Panc1 (cell line): Measurements from ENCODE around the gene PLA1A. TPM values are rescaled to one million over a fixed set of nuclear protein-coding genes. Genes with fewer than 3 reads are reported as not detected.

Source experiments
- ATAC-seq: fragments of 200-7000 bp; cut with Tn5 transposase; 2 replicates; pipeline ENCODE4 v1.9.1; 2020; ENCODE audit warnings: mild to moderate bottlenecking, moderate library complexity
- BruUV-seq: library from RNA; stranded (reverse); fragments of 400-500 nt; replicated peaks from 2 replicates; lab custom pipeline; 2021; lab: Mats Ljungman, UMichigan
- CTCF ChIA-PET: fragments of 300-600 bp; sonication (Branson Sonifier 250); formaldehyde crosslinking; loops from one replicate; lab custom pipeline; 2022; ENCODE audit warnings: antibody characterized with exemption; lab: Charles Lee
- POLR2A ChIA-PET: fragments of 300-600 bp; sonication (Branson Sonifier 250); formaldehyde crosslinking; loops from one replicate; lab custom pipeline; 2022; ENCODE audit warnings: antibody characterized with exemption; lab: Charles Lee
- DNase-seq: peaks from one replicate; pipeline ENCODE4 v3.0.0-alpha.2; 2010; ENCODE audit warnings: low read depth, low spot score
- H3K27ac ChIP-seq: 2 replicates; pipeline ENCODE4 v1.5.1; 2011; ENCODE audit warnings: mild to moderate bottlenecking, low read length, inconsistent platforms
- H3K27me3 ChIP-seq: fragments of 200-500 bp; sonication (Bioruptor generic); 2 replicates; pipeline ENCODE4 v1.6.0; 2014; ENCODE audit warnings: low read length, inconsistent platforms; ENCODE audit not compliant: control insufficient read depth, insufficient read depth
- H3K36me3 ChIP-seq: fragments of 200-500 bp; sonication (Bioruptor generic); 2 replicates; pipeline ENCODE4 v1.5.1; 2014; ENCODE audit warnings: inconsistent platforms, mild to moderate bottlenecking, low read length, moderate library complexity; ENCODE audit not compliant: control insufficient read depth, insufficient read depth
- H3K4me1 ChIP-seq: 2 replicates; pipeline ENCODE4 v1.5.1; 2011; ENCODE audit warnings: inconsistent platforms, mild to moderate bottlenecking, low read length, moderate library complexity; ENCODE audit not compliant: control insufficient read depth, insufficient read depth
- H3K4me3 ChIP-seq, 2 experiments: 2 replicates each; pipeline ENCODE4 v1.5.1; 2011 to 2012; ENCODE audit warnings: low read depth in 2 of 2, low read length in 2 of 2, mild to moderate bottlenecking in 2 of 2, inconsistent platforms in 1 of 2, moderate library complexity in 1 of 2
- H3K9me3 ChIP-seq: fragments of 200-500 bp; sonication (Bioruptor generic); 2 replicates; pipeline ENCODE4 v1.5.1; 2014; ENCODE audit warnings: low read depth, mild to moderate bottlenecking, inconsistent platforms, low read length, moderate library complexity; ENCODE audit not compliant: control insufficient read depth, insufficient read depth
- CTCF ChIP-seq: fragments of 450-650 bp; IDR thresholded peaks from 2 replicates; pipeline ENCODE4 v1.5.1; 2017; ENCODE audit warnings: mild to moderate bottlenecking
- POLR2AphosphoS5 ChIP-seq: IDR thresholded peaks from 2 replicates; pipeline ENCODE4 v1.6.1; 2012; ENCODE audit warnings: mild to moderate bottlenecking, low read depth, low read length, moderate library complexity
- SIN3A ChIP-seq: IDR thresholded peaks from 2 replicates; pipeline ENCODE4 v1.6.1; 2012; ENCODE audit warnings: low read depth, mild to moderate bottlenecking, low read length, moderate library complexity, borderline replicate concordance; ENCODE audit not compliant: insufficient read depth
- TCF7L2 ChIP-seq: IDR thresholded peaks from 2 replicates; pipeline ENCODE4 v1.6.1; 2011; ENCODE audit warnings: mild to moderate bottlenecking, low read depth, low read length, inconsistent platforms
- in situ Hi-C: cut with HindIII; loops from 2 replicates; pipeline ENCODE4 v1.10.0; 2016; ENCODE audit warnings: low sequenced_read_pairs, low pct_unique_long_range_greater_than_20kb
- intact Hi-C: fragments of 100-400 bp; cut with micrococcal nuclease; formaldehyde crosslinking; loops from one replicate; pipeline ENCODE4 v1.10.0; 2022; ENCODE audit not compliant: unreplicated experiment
- total RNA-seq: library from RNA; stranded (reverse); gene quantifications from one replicate; pipeline ENCODE4 v1.2.1, GENCODE V29; 2021; ENCODE audit not compliant: unreplicated experiment
- TF ChIP-seq, protein P1 (sequence below), 2 experiments: IDR thresholded peaks; 2 replicates each; pipeline ENCODE4 v1.6.1; 2011 to 2012; ENCODE audit warnings: low read depth in 2 of 2, control low read depth in 1 of 2, low read length in 1 of 2, mild to moderate bottlenecking in 1 of 2, moderate library complexity in 1 of 2; ENCODE audit not compliant: insufficient read depth in 1 of 2

The PLA1A gene
- total RNA-seq, 1 experiment from 2014 or later: not detected

DNA sequence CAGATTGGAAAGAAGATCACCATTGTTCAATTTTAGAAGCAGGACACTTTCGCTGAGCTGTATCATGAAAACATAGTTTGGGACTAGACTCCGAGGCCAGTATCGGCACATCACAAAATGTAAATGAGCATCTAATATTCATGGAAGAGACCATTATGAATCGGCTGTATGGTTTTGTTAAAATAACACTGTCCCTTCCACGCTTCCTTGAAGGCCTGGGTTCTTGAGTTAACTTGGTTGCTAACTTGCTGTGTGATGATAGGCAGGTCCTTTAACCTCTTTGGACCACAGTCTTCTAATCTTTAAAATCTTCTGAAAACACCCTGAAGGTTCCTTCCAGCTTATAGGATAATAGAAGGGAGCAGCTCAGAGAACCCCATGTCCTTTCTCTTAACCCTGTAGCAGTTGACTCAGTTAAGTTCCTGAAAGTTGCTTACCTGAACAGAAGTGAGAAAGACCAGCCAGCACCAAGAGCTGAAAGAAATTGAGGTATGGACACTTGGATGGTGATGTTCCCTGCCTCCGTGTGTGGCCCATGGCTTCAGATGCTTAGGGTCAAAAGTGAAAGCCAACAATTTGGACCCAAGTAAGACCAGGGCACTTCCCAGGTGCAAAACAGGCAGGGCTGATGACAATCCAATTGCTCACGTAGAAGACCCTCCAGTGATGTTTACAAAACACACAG lies 40.4 kb upstream of the PLA1A start:
- ChIA-PET POLR2A (no interaction called here), CTCF (interaction anchor here (0.6 kb wide), 1 partner anchor 267 kb away, joined by 3 read pairs; no protein-coding TSS in a partner anchor)
- TF ChIP-seq, protein P1, sequence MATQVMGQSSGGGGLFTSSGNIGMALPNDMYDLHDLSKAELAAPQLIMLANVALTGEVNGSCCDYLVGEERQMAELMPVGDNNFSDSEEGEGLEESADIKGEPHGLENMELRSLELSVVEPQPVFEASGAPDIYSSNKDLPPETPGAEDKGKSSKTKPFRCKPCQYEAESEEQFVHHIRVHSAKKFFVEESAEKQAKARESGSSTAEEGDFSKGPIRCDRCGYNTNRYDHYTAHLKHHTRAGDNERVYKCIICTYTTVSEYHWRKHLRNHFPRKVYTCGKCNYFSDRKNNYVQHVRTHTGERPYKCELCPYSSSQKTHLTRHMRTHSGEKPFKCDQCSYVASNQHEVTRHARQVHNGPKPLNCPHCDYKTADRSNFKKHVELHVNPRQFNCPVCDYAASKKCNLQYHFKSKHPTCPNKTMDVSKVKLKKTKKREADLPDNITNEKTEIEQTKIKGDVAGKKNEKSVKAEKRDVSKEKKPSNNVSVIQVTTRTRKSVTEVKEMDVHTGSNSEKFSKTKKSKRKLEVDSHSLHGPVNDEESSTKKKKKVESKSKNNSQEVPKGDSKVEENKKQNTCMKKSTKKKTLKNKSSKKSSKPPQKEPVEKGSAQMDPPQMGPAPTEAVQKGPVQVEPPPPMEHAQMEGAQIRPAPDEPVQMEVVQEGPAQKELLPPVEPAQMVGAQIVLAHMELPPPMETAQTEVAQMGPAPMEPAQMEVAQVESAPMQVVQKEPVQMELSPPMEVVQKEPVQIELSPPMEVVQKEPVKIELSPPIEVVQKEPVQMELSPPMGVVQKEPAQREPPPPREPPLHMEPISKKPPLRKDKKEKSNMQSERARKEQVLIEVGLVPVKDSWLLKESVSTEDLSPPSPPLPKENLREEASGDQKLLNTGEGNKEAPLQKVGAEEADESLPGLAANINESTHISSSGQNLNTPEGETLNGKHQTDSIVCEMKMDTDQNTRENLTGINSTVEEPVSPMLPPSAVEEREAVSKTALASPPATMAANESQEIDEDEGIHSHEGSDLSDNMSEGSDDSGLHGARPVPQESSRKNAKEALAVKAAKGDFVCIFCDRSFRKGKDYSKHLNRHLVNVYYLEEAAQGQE (IDR thresholded peaks at IDR 0.05; ENCODE audit: insufficient read depth in 1 of 2, low read depth in 2 of 2, low read length in 1 of 2): no peak
- no peak for TF ChIP-seq SIN3A
- TF ChIP-seq POLR2AphosphoS5: no peak
- no peak for TF ChIP-seq CTCF
- TF ChIP-seq TCF7L2: no peak
- in situ Hi-C loops: no loop called here
- DNase-seq (no peak), ATAC-seq (no peak)
- Histone ChIP-seq H3K27ac (no peak overlapping the region), H3K36me3 (no peaks in the 10 kb centered on the region), H3K27me3 (no peaks in the 10 kb centered on the region; the same call in 1 of the 2 replicates), H3K4me1 (no peaks in the 10 kb centered on the region), H3K4me3 (no peak overlapping the region), H3K9me3 (no peaks in the 10 kb centered on the region)
- intact Hi-C loops: no loop called here
- BruUV-seq: no TSS peak

DNA sequence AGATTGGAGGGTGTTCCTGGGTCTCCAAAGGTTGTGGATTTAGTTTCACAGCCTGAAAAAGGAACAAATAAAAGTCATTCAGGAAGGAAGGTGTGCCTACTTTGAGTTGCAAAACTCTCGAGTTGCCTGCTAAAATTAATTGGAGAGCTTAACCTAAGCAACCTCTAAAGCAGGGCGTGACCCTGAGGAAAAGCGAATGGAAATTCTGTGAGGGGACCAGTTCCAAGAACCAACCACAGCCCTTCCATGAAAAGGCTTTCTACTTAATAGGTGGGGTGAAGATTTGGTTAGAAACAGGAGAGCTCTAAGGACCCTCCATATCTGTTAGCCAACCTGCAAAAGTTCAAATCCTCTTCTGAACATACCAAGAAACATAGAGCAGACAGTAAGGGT lies 39.8 kb upstream of the PLA1A start:
- TF ChIP-seq, protein P1 (IDR thresholded peaks at IDR 0.05; ENCODE audit: insufficient read depth in 1 of 2, low read depth in 2 of 2, low read length in 1 of 2): no peak
- TF ChIP-seq CTCF: no peak
- TF ChIP-seq SIN3A: no peak
- no peak for TF ChIP-seq POLR2AphosphoS5
- TF ChIP-seq TCF7L2: no peak
- in situ Hi-C loops (no loop called here), intact Hi-C loops (no loop called here)

More for the DNA sequence above, 39.8 kb upstream of the PLA1A start:
- Histone ChIP-seq H3K4me1 (no peaks in the 10 kb centered on the region), H3K36me3 (no peaks in the 10 kb centered on the region), H3K4me3 (no peak overlapping the region), H3K27me3 (no peaks in the 10 kb centered on the region; the same call in 1 of the 2 replicates), H3K9me3 (no peaks in the 10 kb centered on the region), H3K27ac (no peak overlapping the region)
- DNase-seq (no peak), ATAC-seq (no peak)
- CTCF ChIA-PET: no interaction called here
- BruUV-seq: no TSS peak
- POLR2A ChIA-PET: no interaction called here
